ENCODE measurements around the gene FBXO31.

DNA sequence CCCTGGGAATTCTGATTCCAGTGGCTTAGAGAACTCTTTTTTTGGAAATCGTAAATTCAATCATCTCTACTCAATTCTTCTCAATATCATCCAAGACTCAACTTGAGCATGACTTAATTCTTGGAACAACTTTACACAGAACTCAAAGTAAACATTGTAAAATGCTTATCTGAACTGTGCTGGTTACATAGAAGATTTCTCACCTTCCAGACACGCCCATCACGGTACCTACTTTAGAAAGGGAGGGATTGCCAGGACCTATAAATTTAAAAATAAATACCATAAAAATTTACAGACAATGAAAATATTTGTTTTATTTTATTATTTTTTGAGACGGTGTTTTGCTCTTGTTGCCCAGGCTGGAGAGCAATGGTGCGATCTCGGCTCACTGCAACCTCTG, 35.1 kb upstream of the FBXO31 start:
- TF ChIP-seq, protein P1, sequence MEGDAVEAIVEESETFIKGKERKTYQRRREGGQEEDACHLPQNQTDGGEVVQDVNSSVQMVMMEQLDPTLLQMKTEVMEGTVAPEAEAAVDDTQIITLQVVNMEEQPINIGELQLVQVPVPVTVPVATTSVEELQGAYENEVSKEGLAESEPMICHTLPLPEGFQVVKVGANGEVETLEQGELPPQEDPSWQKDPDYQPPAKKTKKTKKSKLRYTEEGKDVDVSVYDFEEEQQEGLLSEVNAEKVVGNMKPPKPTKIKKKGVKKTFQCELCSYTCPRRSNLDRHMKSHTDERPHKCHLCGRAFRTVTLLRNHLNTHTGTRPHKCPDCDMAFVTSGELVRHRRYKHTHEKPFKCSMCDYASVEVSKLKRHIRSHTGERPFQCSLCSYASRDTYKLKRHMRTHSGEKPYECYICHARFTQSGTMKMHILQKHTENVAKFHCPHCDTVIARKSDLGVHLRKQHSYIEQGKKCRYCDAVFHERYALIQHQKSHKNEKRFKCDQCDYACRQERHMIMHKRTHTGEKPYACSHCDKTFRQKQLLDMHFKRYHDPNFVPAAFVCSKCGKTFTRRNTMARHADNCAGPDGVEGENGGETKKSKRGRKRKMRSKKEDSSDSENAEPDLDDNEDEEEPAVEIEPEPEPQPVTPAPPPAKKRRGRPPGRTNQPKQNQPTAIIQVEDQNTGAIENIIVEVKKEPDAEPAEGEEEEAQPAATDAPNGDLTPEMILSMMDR (IDR thresholded peaks at IDR 0.05; ENCODE audit: low read length) = no peak
- TF ChIP-seq EZH2 (optimal IDR thresholded peaks at IDR 0.05; ENCODE audit: low read depth, low read length) = no peak

Data from MM.1S (cell line).